Measurements from ENCODE around the gene KAT2B. TPM values are rescaled to one million over a fixed set of nuclear protein-coding genes. Genes with fewer than 3 reads are reported as not detected.
A peak's percentile ranks its signal among the peaks of the same experiment; 100 is the strongest.

Gene KAT2B
- total RNA-seq, 2 donors from 2014 or later: 14.5 to 25.2 TPM

- ATAC-seq (no peak), DNase-seq (peak in 1 of 4 donors; percentile 27)
- no peak for TF ChIP-seq POLR2A (IDR thresholded peaks at IDR 0.05)
- TF ChIP-seq, protein P1, sequence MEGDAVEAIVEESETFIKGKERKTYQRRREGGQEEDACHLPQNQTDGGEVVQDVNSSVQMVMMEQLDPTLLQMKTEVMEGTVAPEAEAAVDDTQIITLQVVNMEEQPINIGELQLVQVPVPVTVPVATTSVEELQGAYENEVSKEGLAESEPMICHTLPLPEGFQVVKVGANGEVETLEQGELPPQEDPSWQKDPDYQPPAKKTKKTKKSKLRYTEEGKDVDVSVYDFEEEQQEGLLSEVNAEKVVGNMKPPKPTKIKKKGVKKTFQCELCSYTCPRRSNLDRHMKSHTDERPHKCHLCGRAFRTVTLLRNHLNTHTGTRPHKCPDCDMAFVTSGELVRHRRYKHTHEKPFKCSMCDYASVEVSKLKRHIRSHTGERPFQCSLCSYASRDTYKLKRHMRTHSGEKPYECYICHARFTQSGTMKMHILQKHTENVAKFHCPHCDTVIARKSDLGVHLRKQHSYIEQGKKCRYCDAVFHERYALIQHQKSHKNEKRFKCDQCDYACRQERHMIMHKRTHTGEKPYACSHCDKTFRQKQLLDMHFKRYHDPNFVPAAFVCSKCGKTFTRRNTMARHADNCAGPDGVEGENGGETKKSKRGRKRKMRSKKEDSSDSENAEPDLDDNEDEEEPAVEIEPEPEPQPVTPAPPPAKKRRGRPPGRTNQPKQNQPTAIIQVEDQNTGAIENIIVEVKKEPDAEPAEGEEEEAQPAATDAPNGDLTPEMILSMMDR (IDR thresholded peaks at IDR 0.05): no peak
- H3K4me3 ChIP-seq: no peak overlapping the region
- intact Hi-C loops (cut with DNase I): no loop called here
- no peaks in the 10 kb centered on the region for H3K4me1 ChIP-seq
- peaks cover 0 to 4% of the 10 kb centered on the region in 2 donors for H3K36me3 ChIP-seq (replicated peaks in 1 of 2; ENCODE audit: insufficient read depth in 1 of 2, low read depth in 2 of 2)
- WGBS, 2 donors: 74 to 79% methylated on average over 10 of the region's 10 CpGs
- H3K9me3 ChIP-seq: no peaks in the 10 kb centered on the region
- no peak overlapping the region for H3K27ac ChIP-seq
- no peaks in the 10 kb centered on the region for H3K27me3 ChIP-seq
Measured at GRCh38 chr3:20125897-20126296, 85.7 kb downstream of the KAT2B start.

GRCh38 chr3:20128358-20128757, 88.1 kb downstream of the KAT2B start:
- DNase-seq: no peak
- WGBS, 2 donors: 81 to 91% methylated on average over 2 of the region's 2 CpGs
- H3K27ac ChIP-seq: no peak overlapping the region
- H3K4me3 ChIP-seq: no peak overlapping the region
- H3K9me3 ChIP-seq: no peaks in the 10 kb centered on the region
- H3K27me3 ChIP-seq: no peaks in the 10 kb centered on the region
- H3K4me1 ChIP-seq: no peaks in the 10 kb centered on the region
- no peak for TF ChIP-seq POLR2A (IDR thresholded peaks at IDR 0.05)
- TF ChIP-seq, protein P1 (IDR thresholded peaks at IDR 0.05): no peak
- intact Hi-C loops (cut with DNase I): no loop called here
- ATAC-seq: no peak
- H3K36me3 ChIP-seq (replicated peaks in 1 of 2; ENCODE audit: insufficient read depth in 1 of 2, low read depth in 2 of 2): peaks cover 0 to 2% of the 10 kb centered on the region in 2 donors

DNA sequence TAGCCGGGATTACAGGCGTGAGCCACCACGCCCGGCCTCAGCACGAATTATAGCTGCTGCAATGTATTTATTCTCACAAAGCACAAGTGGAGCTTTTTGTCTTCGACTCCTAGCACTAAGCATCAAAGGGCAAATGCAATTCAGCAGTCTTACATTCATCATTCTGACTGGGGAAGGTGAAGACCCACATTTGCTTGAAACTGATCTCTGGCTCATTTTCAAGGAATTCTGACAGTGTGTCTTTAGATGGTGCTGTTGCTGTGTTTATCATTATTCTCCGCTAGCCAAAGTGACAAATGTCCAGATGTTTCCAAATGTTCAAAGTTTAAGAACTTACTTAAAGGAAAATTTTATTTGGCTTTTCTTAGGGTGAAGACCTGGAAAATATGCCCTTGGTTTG, 89.9 kb downstream of the KAT2B start:
- ATAC-seq (no peak), DNase-seq (no peak)
- 82 to 84% methylated on average over 7 of the region's 7 CpGs for WGBS, 2 donors
- H3K27me3 ChIP-seq: no peaks in the 10 kb centered on the region
- peaks cover 0 to 2% of the 10 kb centered on the region in 2 donors for H3K36me3 ChIP-seq (replicated peaks in 1 of 2; ENCODE audit: insufficient read depth in 1 of 2, low read depth in 2 of 2)
- H3K4me1 ChIP-seq: no peaks in the 10 kb centered on the region
- H3K27ac ChIP-seq: no peak overlapping the region
- intact Hi-C loops (cut with DNase I): no loop called here
- TF ChIP-seq, protein P1 (IDR thresholded peaks at IDR 0.05): peak in 3 of 7 experiments; percentile 18 to 42 (median 32)
- no peak for TF ChIP-seq POLR2A (IDR thresholded peaks at IDR 0.05)
- no peaks in the 10 kb centered on the region for H3K9me3 ChIP-seq
- H3K4me3 ChIP-seq: no peak overlapping the region

GRCh38 chr3:20136231-20136630, 96.0 kb downstream of the KAT2B start:
- TF ChIP-seq, protein P1 (IDR thresholded peaks at IDR 0.05): no peak
- no peak for TF ChIP-seq POLR2A (IDR thresholded peaks at IDR 0.05)
- 48 to 81% methylated on average over 1 of the region's 1 CpG for WGBS, 2 donors
- Histone ChIP-seq H3K27me3 (no peaks in the 10 kb centered on the region), H3K4me3 (no peak overlapping the region), H3K27ac (no peak overlapping the region), H3K36me3 (replicated peaks in 1 of 2; ENCODE audit: insufficient read depth in 1 of 2, low read depth in 2 of 2) (peaks cover 0 to 5% of the 10 kb centered on the region in 2 donors), H3K9me3 (no peaks in the 10 kb centered on the region), H3K4me1 (no peaks in the 10 kb centered on the region)
- no peak for ATAC-seq
- intact Hi-C loops (cut with DNase I): no loop called here
- DNase-seq: no peak

DNA sequence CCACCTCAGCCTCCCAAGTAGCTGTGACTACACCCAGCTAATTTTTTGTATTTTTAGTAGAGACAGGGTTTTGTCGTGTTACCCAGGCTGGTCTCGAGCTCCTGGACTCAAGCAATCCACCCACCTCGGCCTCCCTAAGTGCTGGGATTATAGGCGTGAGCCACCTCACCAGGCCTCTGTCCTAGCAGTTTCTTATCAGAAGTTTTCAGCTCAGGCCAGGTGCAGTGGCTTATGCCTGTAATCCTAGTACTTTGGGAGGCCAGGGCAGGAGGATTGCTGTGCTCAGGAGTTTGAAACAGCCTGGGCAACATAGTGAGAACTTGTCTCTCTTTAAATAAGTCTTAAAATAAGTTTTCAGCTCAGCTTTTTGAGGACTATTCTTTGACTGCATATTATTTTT, 97.4 kb downstream of the KAT2B start:
- WGBS, 2 donors: 92 to 97% methylated on average over 3 to 4 of the region's 4 CpGs
- Histone ChIP-seq H3K36me3 (replicated peaks in 1 of 2; ENCODE audit: insufficient read depth in 1 of 2, low read depth in 2 of 2) (peaks cover 0 to 5% of the 10 kb centered on the region in 2 donors), H3K27ac (no peak overlapping the region), H3K4me3 (no peak overlapping the region), H3K4me1 (no peaks in the 10 kb centered on the region), H3K9me3 (no peaks in the 10 kb centered on the region), H3K27me3 (no peaks in the 10 kb centered on the region)
- TF ChIP-seq, protein P1 (IDR thresholded peaks at IDR 0.05): no peak
- TF ChIP-seq POLR2A (IDR thresholded peaks at IDR 0.05): no peak
- no peak for DNase-seq
- ATAC-seq: no peak
- intact Hi-C loops (cut with DNase I): no loop called here
